Measurements from ENCODE around the gene HP.

HP gene

DNA sequence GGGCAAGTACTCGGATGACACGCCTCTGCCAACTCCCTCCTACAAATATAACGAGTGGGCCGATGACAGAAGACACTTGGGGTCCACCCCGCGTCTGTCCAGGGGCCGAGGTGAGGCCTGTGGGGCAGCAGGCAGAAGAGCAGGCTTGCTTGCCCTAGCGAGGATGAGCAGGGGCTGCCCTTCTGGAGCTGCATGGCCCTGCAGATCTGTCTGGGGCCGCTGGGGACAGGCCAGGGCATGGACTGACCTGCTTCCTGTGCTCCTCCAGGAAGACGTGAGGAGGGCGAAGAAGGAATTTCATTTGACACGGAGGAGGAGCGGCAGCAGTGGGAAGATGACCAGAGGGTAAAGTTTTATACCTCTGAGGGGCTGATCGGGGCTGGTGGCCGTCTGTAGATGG lies 44.6 kb downstream of the HP start:
- TF ChIP-seq GATA2 (IDR thresholded peaks at IDR 0.05; ENCODE audit: low read depth, low read length) = no peak
- no peak for TF ChIP-seq GATA3 (IDR thresholded peaks at IDR 0.05; ENCODE audit: low read depth, low read length)

DNA sequence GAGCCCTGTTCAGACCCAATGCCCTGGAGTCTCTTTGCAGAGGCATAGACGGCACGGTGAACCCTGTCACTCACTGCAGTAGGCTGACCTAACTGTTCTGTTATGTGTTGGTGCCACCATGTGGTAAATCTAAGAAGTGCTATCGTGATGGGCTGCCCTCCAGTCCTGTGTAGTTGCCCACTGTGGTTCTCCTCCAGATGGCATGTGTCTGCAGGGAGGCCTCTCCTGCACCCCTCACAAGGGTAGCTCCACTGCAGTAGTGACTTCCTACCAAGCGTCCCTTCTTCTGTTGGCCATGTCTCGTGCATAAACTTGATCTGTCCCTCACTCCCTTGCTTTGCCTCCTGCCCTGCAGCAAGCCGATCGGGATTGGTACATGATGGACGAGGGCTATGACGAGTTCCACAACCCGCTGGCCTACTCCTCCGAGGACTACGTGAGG lies 45.1 kb downstream of the HP start:
- TF ChIP-seq GATA2 (IDR thresholded peaks at IDR 0.05; ENCODE audit: low read depth, low read length) (no peak), GATA3 (IDR thresholded peaks at IDR 0.05; ENCODE audit: low read depth, low read length) (no peak)

DNA sequence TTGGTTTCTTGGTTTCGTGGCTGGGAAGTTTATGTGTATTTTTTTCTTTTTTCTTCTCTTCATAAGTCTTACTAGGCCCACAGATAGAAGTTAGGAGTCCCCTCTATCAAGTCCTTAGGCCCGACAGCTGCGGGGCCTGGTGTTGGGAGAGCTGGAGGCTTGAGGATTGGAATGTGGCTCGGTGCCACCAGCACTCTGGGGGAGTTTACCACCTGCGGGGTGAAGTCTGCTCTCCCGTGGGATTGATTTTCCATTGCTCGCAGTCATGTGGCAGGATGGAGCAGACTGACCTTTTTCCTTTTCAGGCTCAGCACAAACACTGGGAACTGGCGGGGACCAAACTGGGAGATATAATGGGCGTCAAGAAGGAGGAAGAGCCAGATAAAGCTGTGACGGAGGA lies 46.9 kb downstream of the HP start:
- TF ChIP-seq GATA3 (IDR thresholded peaks at IDR 0.05; ENCODE audit: low read depth, low read length) = no peak
- TF ChIP-seq GATA2 (IDR thresholded peaks at IDR 0.05; ENCODE audit: low read depth, low read length) = no peak

DNA sequence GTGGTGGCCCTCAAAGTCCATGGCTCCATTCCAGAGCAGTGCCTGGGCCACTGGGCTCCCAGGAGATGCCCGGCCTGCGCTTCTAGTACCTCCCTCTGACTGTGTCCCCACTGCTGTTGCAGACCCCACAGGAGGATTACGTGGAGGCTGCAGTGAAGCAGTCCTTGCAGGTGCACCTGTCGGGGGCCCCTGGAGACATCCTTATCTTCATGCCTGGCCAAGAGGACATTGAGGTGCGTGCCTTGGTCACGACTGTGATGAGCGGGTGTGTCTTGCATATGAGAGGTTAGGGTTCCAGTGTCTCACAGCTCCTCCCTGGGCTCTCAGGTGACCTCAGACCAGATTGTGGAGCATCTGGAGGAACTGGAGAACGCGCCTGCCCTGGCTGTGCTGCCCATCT lies 50.6 kb downstream of the HP start:
- no peak for TF ChIP-seq GATA2 (IDR thresholded peaks at IDR 0.05; ENCODE audit: low read depth, low read length)
- no peak for TF ChIP-seq GATA3 (IDR thresholded peaks at IDR 0.05; ENCODE audit: low read depth, low read length)

DNA sequence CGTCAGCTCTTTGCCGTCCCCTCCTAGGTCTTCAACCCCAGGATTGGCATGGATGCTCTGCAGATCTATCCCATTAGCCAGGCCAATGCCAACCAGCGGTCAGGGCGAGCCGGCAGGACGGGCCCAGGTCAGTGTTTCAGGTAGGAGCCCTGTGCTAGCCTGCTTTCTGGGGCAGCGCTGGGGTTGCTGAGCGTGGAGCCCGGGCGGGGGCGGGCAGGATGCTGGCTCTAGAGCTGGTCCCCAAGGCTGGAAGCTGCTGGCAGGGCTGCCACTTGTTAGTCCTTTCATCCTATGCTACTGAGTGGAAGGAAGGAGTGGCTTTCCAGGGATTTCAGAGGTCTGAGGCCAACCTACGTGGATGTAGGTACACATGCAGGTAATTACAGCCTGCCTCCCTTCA lies 51.7 kb downstream of the HP start:
- TF ChIP-seq GATA3 (IDR thresholded peaks at IDR 0.05; ENCODE audit: low read depth, low read length) = no peak
- no peak for TF ChIP-seq GATA2 (IDR thresholded peaks at IDR 0.05; ENCODE audit: low read depth, low read length)

DNA sequence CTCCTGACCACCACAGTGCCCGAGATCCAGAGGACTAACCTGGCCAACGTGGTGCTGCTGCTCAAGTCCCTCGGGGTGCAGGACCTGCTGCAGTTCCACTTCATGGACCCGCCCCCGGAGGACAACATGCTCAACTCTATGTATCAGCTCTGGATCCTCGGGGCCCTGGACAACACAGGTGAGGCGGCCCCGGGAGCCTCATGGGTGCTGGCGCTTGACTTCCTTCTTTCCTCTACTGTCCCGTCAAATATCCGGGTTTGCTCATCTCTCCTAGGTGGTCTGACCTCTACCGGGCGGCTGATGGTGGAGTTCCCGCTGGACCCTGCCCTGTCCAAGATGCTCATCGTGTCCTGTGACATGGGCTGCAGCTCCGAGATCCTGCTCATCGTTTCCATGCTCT lies 53.1 kb downstream of the HP start:
- TF ChIP-seq GATA3 (IDR thresholded peaks at IDR 0.05; ENCODE audit: low read depth, low read length) = no peak
- no peak for TF ChIP-seq GATA2 (IDR thresholded peaks at IDR 0.05; ENCODE audit: low read depth, low read length)

DNA sequence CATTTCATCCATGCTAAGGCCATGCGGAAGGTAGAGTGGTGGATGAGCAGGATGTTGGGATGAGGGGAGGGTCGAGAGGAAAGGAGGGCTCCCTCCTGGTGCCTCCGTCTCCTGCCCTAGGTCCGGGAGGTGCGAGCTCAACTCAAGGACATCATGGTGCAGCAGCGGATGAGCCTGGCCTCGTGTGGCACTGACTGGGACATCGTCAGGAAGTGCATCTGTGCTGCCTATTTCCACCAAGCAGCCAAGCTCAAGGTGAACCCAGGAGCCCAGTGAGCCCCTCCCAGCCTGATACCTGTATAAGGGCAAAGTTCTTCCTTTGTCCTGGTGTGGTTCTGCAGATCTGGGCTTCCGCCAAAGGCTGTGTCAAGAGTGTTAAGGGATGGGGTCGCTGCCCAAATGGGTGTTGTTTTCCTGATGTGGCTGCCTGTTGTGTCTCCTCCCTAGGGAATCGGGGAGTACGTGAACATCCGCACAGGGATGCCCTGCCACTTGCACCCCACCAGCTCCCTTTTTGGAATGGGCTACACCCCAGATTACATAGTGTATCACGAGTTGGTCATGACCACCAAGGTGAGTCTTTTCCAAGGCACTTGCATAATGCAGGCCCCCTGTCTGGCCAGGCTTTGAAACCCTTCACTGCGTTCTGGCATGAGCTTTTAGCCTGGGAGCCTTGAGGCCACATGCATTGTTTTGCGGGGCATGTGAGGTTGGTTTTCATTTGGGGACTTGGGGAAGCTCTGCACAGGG lies 54.2 kb downstream of the HP start:
- no peak for TF ChIP-seq GATA2 (IDR thresholded peaks at IDR 0.05; ENCODE audit: low read depth, low read length)
- no peak for TF ChIP-seq GATA3 (IDR thresholded peaks at IDR 0.05; ENCODE audit: low read depth, low read length)

DNA sequence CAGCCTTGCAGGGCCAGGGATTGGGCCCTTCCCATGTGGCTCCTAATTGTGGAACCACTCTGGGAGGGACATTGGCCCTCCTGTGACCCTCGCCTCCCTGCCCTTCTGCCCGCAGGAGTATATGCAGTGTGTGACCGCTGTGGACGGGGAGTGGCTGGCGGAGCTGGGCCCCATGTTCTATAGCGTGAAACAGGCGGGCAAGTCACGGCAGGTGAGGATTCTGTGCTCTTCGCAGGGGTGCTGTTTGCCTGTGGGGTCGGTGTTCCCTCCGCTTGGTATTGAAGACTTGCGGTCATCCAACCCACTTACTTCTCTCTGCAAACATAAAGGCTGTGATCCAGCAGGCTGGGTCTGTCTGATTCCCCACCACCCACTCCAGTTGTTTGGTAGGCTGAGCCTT lies 55.0 kb downstream of the HP start:
- TF ChIP-seq GATA3 (IDR thresholded peaks at IDR 0.05; ENCODE audit: low read depth, low read length) (no peak), GATA2 (IDR thresholded peaks at IDR 0.05; ENCODE audit: low read depth, low read length) (no peak)

DNA sequence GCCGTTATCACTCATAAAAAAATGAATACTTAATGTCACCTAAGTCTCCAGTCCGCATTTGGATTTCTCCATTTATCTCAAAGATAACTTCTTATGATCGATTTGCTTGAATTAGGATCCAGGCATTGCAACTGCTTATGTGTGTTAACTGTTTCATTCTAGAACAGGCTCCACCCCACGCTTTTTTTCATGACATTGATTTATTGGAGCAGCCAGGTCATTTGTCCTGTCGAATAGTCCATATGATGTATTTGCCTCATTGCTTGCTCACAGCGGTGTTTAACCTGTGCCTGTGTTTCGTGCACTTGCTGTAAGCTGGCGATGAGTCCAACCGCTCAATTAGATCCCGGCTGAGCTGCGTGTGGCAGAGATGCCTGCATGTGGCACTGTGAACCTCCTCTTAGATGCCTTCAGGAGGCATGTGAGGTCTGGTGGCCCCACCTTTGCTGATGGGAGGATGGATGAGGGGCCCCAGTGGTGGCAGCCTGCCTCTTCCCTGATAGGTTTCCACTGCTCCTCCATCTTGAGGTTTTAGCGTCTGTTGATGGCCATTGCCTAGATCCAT lies 55.7 kb downstream of the HP start:
- TF ChIP-seq GATA3 (IDR thresholded peaks at IDR 0.05; ENCODE audit: low read depth, low read length) = no peak
- TF ChIP-seq GATA2 (IDR thresholded peaks at IDR 0.05; ENCODE audit: low read depth, low read length) = no peak

Data from SH-SY5Y (cell line).